HG02840 (cell line): ENCODE results near the gene KCNA10.

Experiments
- ATAC-seq: cut with Tn5 transposase; IDR thresholded peaks from one replicate; pipeline ENCODE4 v1.9.1; 2021; ENCODE audit warnings: mild to moderate bottlenecking, moderate library complexity, moderate number of reproducible peaks; ENCODE audit not compliant: unreplicated experiment, low FRiP score

KCNA10 gene

GRCh38 chr1:110481968-110482623, 36.9 kb downstream of the KCNA10 start:
- no peak for ATAC-seq

DNA sequence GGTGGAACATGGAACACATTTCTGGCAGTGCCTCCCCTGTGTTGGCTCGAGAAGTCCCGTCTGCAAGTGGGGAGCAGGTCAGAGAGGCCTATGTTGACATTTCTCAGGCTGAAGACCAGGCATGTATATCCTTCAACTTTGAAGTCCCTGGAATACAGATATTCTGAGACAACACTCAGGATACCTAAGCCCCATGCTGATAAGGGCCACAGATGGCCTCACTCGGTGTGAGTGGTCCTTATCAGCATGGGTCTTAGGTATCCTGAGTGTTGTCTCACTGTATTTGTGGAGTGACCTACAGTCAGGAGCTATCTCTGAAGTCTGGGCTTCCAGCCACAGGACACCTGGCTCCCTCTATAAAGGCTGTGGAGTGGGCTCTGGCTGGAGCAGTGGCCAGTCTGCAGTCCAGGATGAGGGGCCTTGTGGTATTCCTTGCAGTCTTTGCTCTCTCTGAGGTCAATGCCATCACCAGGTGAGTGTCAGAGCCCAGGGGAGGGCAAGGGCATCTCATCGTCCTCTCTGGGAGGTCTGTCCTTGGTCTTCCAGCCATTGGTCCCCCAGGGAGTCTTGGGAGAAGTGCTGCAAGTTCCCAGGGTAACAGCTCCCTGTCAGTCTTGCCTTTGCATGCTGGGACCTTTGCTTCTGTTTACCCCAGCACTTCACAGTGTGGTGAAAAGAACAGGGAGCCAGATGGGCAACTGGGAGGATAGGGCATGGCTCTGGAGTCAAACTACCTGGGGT, 38.4 kb downstream of the KCNA10 start:
- no peak for ATAC-seq

GRCh38 chr1:110478886-110479285, 40.1 kb downstream of the KCNA10 start:
- ATAC-seq, result no peak

DNA sequence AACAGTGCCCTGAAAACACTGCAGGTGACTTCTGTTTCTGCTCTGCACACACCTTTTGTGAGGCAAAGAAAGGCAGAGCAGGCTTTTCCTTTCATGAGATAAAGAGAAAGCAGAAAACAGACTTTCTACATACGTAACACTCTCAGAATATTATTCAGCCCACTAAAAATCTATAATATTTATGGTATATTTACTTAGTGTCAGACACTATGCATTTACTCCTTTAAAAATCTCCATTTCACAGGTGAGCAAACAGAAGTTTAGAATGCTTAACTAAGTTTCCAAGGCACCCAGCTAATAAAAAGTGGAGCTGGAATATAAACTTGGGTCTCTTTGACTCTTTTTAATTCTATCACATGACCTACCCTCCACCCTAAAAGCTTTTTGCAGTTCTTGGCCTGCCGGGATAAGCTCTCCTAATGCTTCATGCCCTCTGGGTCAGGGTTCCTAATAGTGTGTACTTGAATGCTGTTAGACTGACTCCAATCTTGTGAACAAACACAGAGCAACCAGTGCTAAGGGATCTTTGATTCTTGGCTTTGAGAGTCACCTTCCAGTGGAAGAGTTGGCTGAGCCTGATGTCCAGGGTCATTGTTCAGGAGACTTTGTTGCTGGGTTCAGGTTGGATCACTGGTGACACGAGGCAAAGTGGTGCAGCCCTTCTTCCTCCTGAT, 40.9 kb downstream of the KCNA10 start:
- no peak for ATAC-seq

GRCh38 chr1:110477445-110477957, 41.5 kb downstream of the KCNA10 start:
- ATAC-seq, result no peak

DNA sequence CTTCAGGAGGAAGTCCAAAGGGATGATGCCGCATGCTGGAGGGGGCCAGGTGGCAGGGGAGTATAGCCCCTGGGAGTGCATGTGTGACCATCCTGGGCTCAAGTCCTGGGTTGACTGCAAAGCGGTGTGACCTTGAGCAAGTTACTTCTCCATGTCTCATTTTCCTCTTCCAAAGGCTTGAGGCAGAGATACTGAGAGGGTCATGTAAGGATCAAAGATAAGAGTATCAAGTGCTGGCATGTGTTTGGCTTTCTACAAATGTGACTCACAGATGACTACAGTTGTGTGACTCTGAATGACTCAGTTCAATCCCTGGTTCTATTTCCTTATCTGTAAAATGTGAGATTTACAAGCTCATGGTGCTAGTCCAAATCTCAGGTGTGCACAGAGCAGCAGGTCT, 41.9 kb downstream of the KCNA10 start:
- no peak for ATAC-seq

DNA sequence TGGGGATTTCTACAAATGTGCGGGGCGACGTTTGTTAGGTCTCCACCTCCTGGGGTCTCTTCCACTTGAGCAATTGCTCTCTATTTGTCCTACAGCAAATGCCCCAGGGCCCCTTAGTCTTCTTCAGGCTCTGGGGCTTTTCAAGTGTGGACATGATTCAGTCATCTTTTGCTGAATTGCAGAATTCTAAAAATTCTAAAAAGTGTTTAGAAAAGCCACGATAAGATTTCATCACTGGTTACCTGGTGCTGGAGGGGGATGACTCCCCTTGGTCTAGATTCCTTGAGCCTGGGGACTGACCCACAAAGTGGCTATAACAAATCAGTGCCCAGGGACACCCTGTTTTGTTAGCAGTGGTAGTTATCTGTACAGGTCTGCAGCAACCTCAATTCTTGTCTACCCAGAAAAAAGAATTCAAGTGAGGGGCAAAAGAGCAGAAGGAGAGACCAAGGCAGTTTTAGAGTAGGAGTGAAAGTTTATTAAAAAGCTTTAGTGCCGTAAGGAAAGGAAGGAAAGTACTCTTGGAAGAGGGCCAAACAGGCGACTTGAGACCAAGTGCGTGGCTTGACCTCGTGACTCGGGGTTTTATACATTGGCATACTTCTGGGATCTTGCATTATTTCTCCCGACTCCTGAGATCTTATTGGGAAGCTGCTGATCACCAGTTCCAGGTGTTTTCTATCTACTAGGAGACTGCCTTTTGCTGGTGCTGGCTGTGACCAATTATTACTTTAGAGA, 42.8 kb downstream of the KCNA10 start:
- no peak for ATAC-seq

DNA sequence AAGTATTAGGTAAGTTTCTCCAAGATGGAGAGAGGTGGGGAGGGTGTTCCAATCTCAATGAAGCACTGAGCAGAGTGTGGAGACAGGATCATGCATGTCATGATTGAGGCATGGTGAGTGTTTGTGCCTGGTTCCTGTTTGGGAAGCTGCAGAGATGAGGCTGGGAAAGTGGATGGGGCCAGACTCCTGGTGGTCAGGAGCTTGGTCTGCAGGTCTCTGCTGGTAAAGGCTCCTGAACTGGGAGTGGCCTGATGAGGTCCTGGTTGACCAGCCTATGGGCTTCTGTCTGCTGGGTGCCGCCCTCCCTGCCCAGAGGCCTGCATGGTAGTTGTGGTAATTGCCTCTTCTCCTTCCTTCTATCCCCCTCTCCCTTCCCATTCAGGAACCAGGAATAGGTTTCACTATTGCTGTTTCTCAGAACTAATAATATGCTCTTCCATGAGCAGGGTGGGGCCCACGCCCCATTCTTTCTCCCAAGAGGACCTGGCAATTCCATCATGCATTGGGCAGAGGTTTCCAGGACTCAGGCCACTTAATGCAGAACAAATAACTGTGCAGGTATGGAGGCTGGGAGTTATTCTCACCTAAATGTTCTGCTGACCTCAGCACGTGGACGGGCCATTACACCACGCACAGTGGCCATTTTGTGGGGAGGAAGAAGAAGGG, 43.5 kb downstream of the KCNA10 start:
- no peak for ATAC-seq

- no peak for ATAC-seq
Observed at GRCh38 chr1:110474444-110474843, 44.5 kb downstream of the KCNA10 start.

DNA sequence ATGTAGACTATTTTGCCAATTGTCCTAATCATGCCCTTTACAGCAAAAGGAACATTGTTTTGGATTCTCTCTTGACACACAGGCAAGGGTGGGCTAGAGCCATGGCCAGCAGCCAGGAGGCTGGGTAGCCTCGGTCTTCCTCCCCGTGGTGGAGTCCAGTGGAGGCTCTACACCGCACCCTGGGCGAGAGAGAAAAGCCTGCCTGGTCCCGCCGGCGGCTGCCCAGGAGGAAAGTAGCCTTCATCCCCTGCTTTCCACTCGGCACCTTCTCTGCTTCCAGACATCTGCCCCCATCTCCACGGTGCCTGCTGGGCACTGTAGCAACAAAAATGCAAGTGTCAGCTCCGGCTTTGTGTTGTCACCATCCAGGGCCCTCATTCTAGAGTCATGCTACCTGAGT, 46.4 kb downstream of the KCNA10 start:
- ATAC-seq, result no peak

DNA sequence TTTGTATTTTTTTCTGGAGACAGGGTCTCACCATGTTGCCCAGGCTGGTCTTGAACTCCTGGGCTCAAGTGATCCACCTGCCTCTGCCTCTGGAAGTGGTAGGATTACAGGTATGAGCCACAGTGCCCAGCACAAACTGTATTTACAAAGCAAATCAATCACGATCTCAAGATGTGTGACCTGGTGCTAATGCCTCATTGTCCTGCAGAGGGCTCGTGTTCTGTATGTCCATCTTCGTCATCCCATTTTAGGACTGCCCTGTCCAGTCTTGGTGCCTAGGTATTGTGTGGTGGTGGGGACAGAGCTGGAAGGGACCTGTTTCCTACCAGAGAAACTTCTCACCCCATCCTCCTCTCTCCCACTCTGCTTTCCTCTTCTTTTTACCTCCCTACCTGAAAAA, 47.8 kb downstream of the KCNA10 start:
- no peak for ATAC-seq
